Limb (tissue), 2 donors: ENCODE results near the gene NFIB.

Experiments used
- DNase-seq, 2 donors: peaks; one replicate each; pipeline ENCODE4 v3.0.0-alpha.2; 2016; ENCODE audit errors: extremely low spot score in 2 of 2

Gene NFIB

DNA sequence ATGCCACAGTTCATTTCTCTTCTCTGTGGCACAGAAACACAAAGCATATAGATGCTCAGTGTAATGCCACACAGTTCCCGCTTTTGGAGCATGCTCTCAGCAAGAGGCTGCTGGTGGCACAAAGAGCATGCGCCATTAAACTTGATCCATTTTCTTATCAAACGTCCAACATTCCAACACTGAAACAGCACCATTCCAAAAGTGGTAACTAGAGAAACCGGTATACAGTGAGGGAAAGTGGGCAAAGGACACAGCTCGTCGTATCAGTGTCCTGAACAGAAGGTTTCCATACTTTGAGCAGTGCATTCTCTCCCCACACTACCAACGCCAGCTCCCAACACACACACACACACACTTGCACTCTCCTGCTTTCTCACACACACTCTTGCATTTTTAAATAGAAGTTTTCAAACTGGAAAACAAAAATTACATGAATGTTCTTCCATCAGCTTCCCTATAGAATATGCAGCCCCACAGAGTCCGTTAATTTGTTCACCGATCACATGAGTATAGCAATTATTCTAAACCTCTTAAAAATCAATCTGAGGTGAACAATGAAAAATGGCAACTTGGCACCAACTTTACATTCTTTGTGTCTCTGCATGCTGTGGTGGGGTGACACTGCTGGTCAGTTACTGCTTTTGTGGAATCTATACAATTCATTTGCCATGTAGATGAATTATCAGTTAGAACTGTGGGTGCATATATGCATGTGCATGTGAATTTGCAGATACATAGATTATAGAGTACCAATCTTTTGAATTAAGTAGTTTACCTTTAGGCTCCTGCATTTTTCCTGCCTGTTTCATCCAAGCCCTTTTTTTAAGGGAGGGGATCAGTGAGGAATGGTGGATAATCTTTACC, 5.7 kb downstream of the NFIB start:
- DNase-seq: no peak

GRCh38 chr9:14306672-14307660, 7.0 kb downstream of the NFIB start:
- no peak for DNase-seq

GRCh38 chr9:14306188-14306587, 7.8 kb downstream of the NFIB start:
- no peak for DNase-seq

DNA sequence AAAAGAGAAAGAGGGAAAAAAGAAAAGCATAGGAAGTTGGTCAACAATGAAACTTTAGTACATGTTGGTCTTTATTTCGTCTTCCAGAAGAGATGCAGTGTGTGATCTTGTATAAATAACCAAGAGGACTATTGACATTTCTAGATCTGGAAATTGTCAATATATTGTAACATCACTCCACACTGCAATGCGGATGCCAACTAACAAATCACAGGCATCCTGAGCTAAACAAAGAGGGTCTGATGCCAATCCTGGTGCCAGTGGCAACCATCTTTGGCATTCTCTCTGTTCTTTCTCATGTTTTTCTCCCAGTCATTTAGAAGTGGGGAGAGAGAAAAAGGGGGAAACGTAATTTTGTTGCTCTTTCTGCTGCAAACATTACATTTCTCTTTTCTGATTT, 9.7 kb downstream of the NFIB start:
- no peak for DNase-seq

DNA sequence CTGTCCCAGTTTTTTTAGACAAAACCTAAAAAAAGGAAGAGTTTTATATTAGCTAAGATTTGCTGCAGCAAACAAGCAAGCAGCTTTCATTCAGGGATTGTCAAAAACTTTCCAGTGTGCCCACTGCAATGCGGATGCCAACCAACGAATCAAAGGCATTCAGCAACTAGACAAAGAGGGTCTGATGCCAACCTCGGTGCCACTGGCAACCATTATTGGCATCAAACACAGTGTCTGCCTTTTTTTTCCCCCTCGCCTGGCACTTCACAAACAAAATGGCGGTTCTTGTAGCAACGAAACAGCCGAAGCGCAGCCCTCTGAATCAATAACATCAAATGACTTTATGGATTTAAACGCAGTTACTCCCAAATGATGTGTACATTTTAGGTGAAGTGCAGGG, 10.4 kb downstream of the NFIB start:
- DNase-seq: no peak

DNA sequence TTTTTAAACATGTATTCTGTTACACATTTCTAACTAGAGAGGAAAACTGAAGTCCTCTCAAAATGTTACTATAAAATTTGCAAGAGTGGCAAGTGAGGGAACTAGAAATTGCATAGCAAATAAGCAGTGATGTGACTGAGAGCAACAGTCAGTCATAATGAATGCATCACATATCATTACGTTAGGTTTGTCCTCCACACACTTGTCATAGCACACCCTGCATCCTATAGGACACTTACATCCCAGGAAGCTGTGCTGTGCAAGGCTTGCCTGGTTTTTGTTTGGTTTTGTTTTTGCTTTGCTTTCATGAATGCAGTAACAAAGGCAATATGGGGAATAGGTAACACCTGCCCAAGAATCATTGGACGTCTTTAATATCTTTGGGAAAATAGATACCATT, 10.8 kb downstream of the NFIB start:
- no peak for DNase-seq

DNA sequence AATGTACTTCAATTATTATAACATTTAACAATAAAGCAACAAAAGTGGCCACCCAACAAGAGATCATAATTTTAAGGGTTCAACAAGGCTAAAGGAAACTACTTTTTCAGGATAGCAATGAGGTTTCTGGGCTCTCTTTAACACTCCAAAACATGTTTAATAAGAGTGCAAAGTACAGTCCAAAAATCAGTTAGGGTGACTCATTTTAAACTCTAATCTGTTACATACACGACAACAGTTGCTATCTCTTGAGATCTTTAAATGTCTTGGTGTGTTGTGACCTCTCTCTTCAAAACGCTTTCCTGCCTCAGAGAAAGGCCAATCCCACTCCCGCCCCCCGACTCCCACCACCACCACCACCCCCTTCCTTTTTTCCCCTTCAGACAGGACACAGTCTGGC, 11.5 kb downstream of the NFIB start:
- no peak for DNase-seq

DNA sequence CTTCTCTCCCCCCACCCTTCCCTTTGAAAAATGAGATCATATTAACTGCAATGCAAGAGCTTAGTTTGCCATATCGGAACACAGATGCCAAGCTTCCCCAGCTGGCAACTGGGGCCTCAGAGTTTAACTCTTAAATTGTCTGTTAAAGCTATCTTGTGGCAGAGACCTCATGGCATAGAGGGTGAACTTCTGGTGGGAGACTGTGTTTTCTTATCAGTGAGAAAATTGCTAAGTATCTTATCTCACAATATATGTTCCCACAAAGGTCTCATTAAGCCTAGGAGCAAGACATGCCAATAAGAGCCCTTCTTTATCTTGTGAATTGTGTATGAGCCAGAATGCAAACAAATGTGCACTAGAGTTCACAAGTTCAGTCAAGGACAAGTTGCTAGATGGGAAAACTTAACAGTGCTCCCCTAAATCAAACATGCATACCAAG, 12.3 kb downstream of the NFIB start:
- DNase-seq: no peak

GRCh38 chr9:14301006-14301405, 12.9 kb downstream of the NFIB start:
- DNase-seq: no peak

DNA sequence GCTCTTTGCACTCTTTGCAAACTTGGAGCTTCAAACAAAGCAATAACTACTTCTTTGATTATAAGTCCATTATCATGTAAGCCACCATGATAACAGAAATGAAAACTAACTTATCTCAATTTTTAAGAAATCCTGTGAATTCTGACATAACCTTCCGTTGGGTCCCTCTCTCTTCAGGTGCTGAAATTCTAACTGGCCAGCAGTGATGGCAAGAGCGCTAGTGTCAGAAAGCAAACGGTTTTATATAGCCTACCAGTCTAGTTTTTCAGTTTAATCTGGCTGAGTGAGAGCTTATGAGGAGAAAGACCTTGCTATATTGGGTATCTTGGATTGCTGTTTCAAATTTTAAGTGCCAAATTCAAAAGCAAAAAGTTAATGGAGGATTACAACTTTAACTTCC, 13.4 kb downstream of the NFIB start:
- DNase-seq: no peak

DNA sequence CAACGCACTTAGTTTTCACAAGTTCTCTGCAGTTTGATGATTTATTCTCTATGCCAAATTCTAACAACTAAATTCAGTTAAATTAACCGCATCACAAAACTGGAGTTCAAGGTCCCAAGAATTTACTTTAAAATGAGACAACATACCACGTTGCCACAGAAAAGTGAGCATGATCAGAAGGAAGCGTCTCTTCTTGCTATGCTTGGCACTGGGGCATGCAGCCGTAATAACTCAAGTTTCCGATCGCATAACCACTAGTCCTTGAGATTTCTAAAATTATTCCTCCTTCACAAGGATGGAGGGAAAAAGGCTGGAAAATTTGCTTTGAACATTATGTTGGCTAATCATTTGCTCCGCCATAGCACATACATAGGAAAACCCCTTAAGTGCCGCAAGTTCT, 13.9 kb downstream of the NFIB start:
- DNase-seq: no peak

DNA sequence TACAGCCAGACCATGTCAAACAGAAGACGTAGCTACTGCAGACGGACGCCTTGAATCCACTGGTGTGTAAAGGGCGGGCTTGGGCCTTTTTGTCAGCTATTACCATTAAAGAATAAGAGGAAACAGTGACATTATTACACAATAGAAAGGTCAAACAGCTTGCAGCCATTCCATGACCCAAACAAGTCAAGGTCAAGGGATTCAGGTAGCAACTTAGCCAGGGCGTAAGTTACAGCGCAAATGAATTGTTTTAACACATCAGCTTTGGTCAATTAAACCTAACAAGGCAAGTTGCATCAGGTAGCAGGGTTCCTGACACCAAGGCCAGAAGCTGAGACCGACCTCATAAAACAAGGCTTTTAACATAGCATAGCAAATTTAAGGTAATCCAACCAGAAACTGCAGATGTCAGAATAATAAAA, 15.3 kb downstream of the NFIB start:
- DNase-seq: no peak

DNA sequence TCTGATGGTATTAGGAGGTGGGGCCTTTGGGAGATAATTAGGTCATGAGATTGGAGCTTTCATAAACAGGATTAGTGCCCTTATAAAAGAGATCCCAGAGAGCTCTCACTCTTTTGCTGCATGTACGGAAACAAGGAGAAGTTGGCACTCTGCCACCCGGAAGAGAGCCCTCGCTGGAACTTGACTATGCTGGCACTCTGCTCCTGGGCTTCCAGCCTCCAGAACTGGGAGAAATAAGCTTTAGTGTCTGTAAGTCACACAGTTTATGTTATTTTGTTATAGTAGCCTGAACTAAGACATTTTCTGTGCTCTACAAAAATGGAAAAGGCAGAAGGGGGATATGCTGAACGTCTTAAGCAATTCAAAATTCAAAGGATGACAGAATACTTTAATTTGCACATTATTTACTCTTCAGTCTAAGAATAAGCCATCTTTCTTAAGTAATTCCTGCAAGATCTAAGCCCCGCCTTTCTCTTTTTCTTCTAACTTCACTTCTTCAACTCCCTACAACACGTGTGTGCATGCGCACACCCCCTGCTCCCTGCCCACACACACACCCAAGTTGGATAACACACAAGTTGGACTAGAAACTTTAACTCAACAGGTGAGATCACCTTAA, 17.3 kb downstream of the NFIB start:
- DNase-seq: no peak

DNA sequence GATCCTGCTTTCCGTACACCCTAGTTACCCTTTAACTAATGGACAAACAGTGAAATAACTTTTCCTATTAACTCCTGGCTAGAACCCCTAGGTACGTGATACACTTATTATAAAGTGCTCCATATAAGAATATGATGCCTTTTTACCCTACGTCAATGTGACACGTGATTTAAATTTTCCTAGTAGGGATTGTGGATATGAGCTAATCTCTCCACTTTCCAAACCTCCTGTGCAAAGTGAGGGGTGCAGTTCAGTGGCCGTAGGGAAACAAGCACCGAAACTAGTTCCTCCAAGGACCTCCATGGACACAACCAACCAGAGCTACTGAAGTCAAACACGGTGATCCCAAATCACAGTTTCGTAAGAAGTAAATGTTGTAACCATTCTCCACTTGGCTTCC, 19.3 kb downstream of the NFIB start:
- no peak for DNase-seq

DNA sequence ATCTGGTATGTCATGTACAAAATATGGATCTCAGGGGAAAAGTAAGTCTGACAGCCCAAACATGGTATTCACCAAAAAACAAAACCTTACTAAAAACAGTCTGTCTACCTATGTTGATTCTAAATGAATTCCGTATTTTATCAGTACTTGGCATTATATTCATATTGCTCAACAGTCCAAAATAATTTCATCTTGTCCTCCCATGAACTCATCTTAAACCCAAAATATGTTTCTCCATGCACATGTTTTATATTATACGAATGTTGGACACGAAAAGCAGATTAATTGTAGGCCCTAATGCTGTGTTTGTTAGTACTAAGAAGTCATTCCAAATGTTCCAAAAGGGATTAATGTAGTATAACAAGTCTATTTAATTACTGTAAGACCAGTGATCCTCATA, 20.1 kb downstream of the NFIB start:
- DNase-seq: no peak

- DNase-seq: no peak
Observed at GRCh38 chr9:14292181-14292739, 21.7 kb downstream of the NFIB start.

DNA sequence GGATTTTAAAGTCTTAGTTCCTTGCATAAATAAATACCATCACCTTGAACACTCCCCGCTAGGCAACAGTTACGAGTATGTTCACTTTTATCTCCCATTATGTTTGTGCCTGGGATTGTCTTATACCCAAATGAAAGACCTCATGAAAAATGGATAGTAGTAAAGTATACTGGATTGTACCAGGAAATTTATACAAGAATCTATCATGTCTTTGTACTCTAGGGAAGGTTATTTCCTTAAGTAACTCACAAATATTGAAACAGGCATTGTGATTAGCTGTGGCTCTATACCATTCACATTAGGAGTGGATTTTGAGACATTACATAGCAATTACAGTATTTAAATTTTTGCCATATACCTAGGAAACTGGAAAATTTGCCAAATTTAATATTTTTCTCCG, 24.0 kb downstream of the NFIB start:
- DNase-seq: no peak

DNA sequence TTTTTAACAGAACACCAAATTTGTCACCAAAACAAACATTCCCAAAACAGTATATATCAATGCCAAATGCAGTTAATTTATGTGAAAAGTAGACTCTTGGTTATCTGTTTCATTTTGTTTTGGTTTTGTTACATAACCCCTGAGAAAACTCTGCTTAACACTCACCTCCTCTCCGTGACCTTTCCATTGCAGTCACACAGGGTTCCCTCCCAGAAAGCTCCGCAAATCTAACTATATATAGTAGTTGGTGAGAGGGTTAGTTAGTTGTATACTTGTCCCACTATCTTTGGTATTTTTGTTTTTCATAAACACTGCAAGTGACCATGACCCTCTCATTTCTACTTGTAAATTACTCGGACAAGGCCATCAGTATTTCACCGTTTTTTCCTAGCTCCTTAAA, 25.5 kb downstream of the NFIB start:
- no peak for DNase-seq

DNA sequence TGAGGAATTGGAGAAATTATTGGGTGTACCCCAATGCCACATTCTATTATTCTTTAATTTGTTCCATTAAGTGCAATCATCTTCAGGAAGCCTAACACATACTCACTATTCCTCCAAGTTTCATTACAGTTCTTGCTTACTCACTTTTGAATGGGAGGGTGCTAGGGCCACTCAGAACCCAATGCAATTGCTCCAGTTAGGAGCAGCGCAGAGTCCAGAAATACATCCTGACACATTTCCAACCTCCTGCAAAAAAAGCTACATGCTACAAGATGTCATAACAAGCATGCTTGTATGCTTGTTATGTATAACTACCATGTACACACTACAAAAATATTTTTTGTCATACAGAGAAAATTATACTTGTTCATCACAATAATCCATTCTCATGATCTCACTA, 27.8 kb downstream of the NFIB start:
- DNase-seq: no peak

- DNase-seq: no peak
Observed at GRCh38 chr9:14283276-14283675, 30.7 kb downstream of the NFIB start.

DNA sequence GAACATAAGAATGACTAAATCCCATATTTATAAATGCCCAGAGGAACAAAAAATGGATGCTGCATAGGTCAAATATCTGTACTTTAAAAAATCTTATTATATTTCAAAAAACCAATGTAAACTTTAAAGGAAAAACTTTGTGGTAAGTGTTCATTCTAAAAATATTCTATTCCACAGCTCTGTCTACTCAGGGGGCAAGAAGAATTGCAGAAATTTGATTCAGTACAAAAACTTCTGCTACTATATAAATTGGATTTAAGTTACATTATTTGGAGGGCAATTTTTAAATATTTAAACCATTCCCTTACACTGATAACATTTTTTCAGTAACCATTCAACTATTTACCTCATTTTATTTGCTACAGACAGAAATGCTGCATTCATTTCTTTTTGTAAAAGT, 32.1 kb downstream of the NFIB start:
- no peak for DNase-seq
